Measurements from ENCODE around the gene MRPS27. TPM values are rescaled to one million over a fixed set of nuclear protein-coding genes. Genes with fewer than 3 reads are reported as not detected.

Gene MRPS27
- total RNA-seq, 4 donors from 2014 or later, result 48.7 to 63.7 (median 51.9) TPM

DNA sequence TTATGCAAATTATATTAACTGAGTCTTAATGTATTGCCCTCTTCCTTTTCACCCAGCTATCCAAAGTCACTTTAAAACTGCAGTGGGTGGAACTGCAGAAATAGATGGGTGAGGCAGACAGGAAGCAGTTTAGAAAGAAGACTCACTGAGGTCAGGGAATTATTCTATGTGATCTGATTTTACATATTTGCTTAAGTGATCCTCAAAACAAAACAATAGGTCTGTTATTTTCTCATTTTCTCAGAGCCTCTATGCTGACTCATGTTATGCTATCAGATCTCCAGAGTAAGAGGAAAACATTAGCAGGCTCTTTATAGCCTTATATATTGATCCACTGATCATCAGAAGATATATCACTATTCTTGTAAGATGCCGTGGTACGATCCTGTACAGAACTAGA is 63.5 kb downstream of the MRPS27 start:
- Histone ChIP-seq H3K4me3 (no peak overlapping the region), H3K27me3 (no peaks in the 10 kb centered on the region), H3K27ac (no peak overlapping the region), H3K4me1 (peaks cover 8% of the 10 kb centered on the region), H3K36me3 (no peaks in the 10 kb centered on the region), H3K9me3 (no peaks in the 10 kb centered on the region)
- DNase-seq (ENCODE audit: low spot score in 2 of 2), result no peak
- TF ChIP-seq POLR2A (IDR thresholded peaks at IDR 0.05), result no peak
- no peak for TF ChIP-seq EP300 (IDR thresholded peaks at IDR 0.05)
- no peak for TF ChIP-seq POLR2AphosphoS5 (IDR thresholded peaks at IDR 0.05)
- TF ChIP-seq, protein P1, sequence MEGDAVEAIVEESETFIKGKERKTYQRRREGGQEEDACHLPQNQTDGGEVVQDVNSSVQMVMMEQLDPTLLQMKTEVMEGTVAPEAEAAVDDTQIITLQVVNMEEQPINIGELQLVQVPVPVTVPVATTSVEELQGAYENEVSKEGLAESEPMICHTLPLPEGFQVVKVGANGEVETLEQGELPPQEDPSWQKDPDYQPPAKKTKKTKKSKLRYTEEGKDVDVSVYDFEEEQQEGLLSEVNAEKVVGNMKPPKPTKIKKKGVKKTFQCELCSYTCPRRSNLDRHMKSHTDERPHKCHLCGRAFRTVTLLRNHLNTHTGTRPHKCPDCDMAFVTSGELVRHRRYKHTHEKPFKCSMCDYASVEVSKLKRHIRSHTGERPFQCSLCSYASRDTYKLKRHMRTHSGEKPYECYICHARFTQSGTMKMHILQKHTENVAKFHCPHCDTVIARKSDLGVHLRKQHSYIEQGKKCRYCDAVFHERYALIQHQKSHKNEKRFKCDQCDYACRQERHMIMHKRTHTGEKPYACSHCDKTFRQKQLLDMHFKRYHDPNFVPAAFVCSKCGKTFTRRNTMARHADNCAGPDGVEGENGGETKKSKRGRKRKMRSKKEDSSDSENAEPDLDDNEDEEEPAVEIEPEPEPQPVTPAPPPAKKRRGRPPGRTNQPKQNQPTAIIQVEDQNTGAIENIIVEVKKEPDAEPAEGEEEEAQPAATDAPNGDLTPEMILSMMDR (IDR thresholded peaks at IDR 0.05), result no peak
- WGBS, result 97% methylated on average over 2 of the region's 2 CpGs

DNA sequence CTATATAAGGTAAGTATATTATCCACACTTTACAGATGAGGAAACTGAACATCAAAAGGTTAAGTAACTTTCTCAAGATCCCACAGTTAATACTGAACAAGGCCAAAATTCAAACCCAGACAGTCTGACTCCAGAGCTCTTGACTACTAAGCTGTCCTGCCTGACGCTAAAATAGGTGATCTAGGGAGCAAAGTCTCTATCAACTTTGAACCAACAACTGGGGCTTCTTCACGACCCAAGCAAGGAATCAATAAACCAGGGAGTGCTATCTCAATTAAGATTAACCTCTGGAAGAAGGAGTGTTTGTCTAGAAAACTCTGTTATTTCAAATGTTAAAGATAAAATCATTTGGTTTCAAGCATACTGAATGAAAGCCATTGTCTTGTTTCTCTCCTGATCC is 64.4 kb downstream of the MRPS27 start:
- TF ChIP-seq, protein P1 (IDR thresholded peaks at IDR 0.05), result no peak
- TF ChIP-seq POLR2AphosphoS5 (IDR thresholded peaks at IDR 0.05) (no peak), EP300 (IDR thresholded peaks at IDR 0.05) (no peak), POLR2A (IDR thresholded peaks at IDR 0.05) (no peak)
- DNase-seq (ENCODE audit: low spot score in 2 of 2), result no peak
- Histone ChIP-seq H3K27ac (no peak overlapping the region), H3K36me3 (no peaks in the 10 kb centered on the region), H3K4me1 (peaks cover 8% of the 10 kb centered on the region), H3K27me3 (no peaks in the 10 kb centered on the region), H3K4me3 (no peak overlapping the region), H3K9me3 (no peaks in the 10 kb centered on the region)
- 77% methylated on average over 2 of the region's 2 CpGs for WGBS

DNA sequence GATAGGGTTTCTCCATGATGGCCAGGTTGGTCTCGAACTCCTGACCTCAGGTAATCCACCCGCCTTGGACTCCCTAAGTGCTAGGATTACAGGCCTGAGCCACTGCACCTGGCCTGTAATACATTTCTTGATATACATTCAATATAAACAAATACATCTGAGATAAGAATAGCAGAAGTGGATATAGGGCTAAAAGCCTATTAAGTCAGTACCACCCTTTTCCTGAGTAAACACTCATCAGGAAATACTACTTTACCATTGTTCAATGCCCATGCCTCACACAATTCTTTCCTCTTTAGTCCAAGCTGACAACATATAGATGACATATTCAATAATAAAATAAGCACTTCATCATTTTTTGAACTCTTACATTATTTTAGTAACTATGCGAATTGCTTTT is 64.8 kb downstream of the MRPS27 start:
- Histone ChIP-seq H3K36me3 (no peaks in the 10 kb centered on the region), H3K4me1 (peaks cover 8% of the 10 kb centered on the region), H3K4me3 (no peak overlapping the region), H3K27ac (no peak overlapping the region), H3K9me3 (no peaks in the 10 kb centered on the region), H3K27me3 (no peaks in the 10 kb centered on the region)
- no peak for DNase-seq (ENCODE audit: low spot score in 2 of 2)
- over 99% methylated on average over 3 of the region's 3 CpGs for WGBS
- no peak for TF ChIP-seq EP300 (IDR thresholded peaks at IDR 0.05)
- TF ChIP-seq, protein P1 (IDR thresholded peaks at IDR 0.05), result no peak
- TF ChIP-seq POLR2AphosphoS5 (IDR thresholded peaks at IDR 0.05), result no peak
- TF ChIP-seq POLR2A (IDR thresholded peaks at IDR 0.05), result no peak

DNA sequence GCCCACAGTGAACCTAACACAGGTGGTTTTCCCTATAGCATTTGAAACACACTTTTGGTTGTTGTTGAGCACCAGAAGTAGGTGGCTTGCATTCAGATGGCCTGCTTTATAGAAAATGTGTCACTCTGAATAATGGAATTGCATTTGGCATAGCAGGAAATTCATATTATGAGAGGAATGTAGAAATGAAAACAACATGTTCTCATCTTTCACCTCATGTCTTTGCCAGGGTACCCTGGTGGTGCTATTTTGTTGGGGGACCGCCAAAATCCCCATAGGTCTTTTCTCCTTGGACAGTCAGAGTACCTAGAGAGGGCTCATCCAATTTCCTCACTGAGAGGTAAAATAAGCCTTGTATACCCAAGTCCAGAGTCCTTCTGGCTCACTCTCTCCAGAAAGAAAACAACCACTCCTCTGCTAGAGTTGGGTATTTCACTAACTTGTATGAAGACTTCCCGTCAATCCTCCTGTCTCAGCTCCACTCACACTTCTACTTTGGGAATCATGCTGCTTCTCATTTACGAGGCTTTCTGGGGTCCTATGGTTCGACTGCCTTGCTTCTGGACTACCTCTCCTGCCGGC is 67.4 kb downstream of the MRPS27 start:
- no peak for DNase-seq (ENCODE audit: low spot score in 2 of 2)
- H3K4me1 ChIP-seq, result peaks cover 17% of the 10 kb centered on the region
- no peaks in the 10 kb centered on the region for H3K9me3 ChIP-seq
- H3K36me3 ChIP-seq, result no peaks in the 10 kb centered on the region
- peak overlapping the region; percentile 60 for H3K27ac ChIP-seq
- TF ChIP-seq POLR2AphosphoS5 (IDR thresholded peaks at IDR 0.05) (no peak), POLR2A (IDR thresholded peaks at IDR 0.05) (no peak), EP300 (IDR thresholded peaks at IDR 0.05) (no peak)
- TF ChIP-seq, protein P1 (IDR thresholded peaks at IDR 0.05), result no peak
- H3K27me3 ChIP-seq, result no peaks in the 10 kb centered on the region
- WGBS, result 79% methylated on average over 5 of the region's 5 CpGs
- no peak overlapping the region for H3K4me3 ChIP-seq

DNA sequence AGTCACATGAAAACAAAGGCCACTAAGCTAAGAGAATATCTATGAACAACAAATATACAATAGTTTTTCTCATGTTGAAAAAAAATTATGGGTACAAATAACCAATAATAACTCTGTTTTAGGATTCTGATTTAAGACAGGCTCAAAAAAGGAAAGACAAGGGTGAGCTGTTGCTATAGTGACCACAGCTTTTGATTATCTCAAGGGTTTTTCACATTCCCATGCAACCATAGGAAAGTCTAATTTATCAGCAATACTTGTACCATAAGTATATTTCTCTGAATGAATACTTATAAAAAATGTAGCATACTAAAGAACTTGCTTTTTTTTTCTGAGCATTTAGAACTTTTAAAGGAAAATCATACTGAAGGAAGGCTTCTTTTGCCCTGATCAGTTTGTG is 68.0 kb downstream of the MRPS27 start:
- Histone ChIP-seq H3K27ac (no peak overlapping the region), H3K9me3 (no peaks in the 10 kb centered on the region), H3K27me3 (no peaks in the 10 kb centered on the region), H3K36me3 (no peaks in the 10 kb centered on the region), H3K4me1 (peaks cover 24% of the 10 kb centered on the region), H3K4me3 (no peak overlapping the region)
- TF ChIP-seq POLR2A (IDR thresholded peaks at IDR 0.05) (no peak), POLR2AphosphoS5 (IDR thresholded peaks at IDR 0.05) (no peak), EP300 (IDR thresholded peaks at IDR 0.05) (no peak)
- TF ChIP-seq, protein P1 (IDR thresholded peaks at IDR 0.05), result no peak
- DNase-seq (ENCODE audit: low spot score in 2 of 2), result no peak
